ENCODE results near the gene GRIA4. TPM values are rescaled to one million over a fixed set of nuclear protein-coding genes. Genes with fewer than 3 reads are reported as not detected.

Gene GRIA4
- not detected for total RNA-seq
- not detected for polyA plus RNA-seq
- total RNA-seq: 0 reads per million in 6 experiments

DNA sequence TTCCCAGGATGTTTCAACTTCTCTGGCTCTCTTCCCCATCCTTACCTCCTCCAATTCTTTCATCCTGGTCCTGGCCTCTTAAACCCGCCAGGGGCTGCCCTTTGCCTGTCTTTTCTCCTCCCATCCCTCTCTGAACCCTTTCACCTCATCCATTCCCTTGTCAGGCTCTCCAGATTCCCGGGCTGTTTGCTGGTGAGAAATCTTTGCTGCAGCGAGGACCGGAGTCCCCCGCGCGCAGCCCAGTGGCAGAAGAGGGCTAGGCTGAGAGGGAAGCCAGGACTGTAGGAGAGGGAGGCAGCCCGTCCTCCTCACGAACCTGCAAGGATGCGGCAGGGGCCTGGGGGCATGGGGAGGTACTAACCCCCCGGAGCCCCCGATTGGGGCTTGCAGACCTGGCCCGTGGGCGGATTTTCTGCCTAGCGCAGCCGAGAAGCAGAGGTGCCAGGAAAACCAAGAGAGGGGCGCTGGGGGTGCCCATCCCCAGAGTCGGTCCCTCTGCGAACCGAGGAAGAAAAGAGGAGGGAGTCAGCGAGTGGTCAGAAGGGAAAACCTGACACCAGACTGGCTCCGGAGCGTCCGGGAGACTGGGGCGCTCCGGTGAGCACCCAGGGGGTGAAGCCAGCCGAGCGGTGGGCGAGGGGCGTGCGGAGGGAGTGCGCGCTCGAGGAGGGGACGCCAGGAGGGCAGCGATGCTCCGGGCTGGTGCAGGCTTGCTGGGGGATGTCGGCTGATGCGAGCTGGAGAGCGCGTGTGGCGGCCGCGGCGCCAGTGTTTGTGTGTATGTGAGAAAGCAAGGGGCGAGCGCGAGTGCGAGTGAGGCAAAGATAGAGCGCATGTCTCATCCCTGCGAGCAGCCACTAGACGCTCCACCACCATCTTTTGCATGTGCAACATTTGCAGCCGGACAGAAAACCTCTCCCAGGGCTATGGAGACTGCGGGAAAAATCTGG lies at the start of gene GRIA4:
Gene GRIA4 (plus strand): TSS at position 242 of the 950 bp plus-strand sequence. CDS start 925 bp downstream, outside the sequence.
- no peaks in the 10 kb centered on the region for H3K36me3 Mint-ChIP-seq
- POLR2A ChIA-PET: interaction anchor here (0.7 kb wide), 1 partner anchor 159 kb away, joined by 5 read pairs; no protein-coding TSS in a partner anchor
- peaks cover 0 to 11% (median 2%) of the 10 kb centered on the region in 9 donors for H3K9me3 Mint-ChIP-seq
- peaks cover 5 to 23% (median 18%) of the 10 kb centered on the region in 4 donors for H3K4me1 Mint-ChIP-seq
- DNase-seq (no peak), ATAC-seq (peak in 1 of 2 donors; percentile 38)
- peak within 1 kb of the TSS in 1 of 10 donors; percentile 11 for H3K27ac Mint-ChIP-seq
- peaks cover 13 to 63% (median 35%) of the 10 kb centered on the region in 5 donors for H3K27me3 Mint-ChIP-seq
- H3K4me3 Mint-ChIP-seq: peak within 1 kb of the TSS; percentile 8 to 69 (median 50)

GRCh38 chr11:105573091-105573490 lies 36.8 kb upstream of the GRIA4 start:
- no peak overlapping the region for H3K4me3 Mint-ChIP-seq
- POLR2A ChIA-PET: no interaction called here
- no peak overlapping the region for H3K27ac Mint-ChIP-seq
- H3K36me3 Mint-ChIP-seq: no peaks in the 10 kb centered on the region
- no peaks in the 10 kb centered on the region for H3K27me3 Mint-ChIP-seq
- H3K9me3 Mint-ChIP-seq: no peaks in the 10 kb centered on the region
- H3K4me1 Mint-ChIP-seq: no peaks in the 10 kb centered on the region
- DNase-seq (no peak), ATAC-seq (no peak)

- Mint-ChIP-seq H3K4me3 (no peak overlapping the region), H3K4me1 (no peaks in the 10 kb centered on the region), H3K9me3 (no peaks in the 10 kb centered on the region), H3K27me3 (no peaks in the 10 kb centered on the region), H3K27ac (no peak overlapping the region), H3K36me3 (no peaks in the 10 kb centered on the region)
- POLR2A ChIA-PET: no interaction called here
- no peak for ATAC-seq
- no peak for DNase-seq
Measured at GRCh38 chr11:105574974-105575373, 34.9 kb upstream of the GRIA4 start.

DNA sequence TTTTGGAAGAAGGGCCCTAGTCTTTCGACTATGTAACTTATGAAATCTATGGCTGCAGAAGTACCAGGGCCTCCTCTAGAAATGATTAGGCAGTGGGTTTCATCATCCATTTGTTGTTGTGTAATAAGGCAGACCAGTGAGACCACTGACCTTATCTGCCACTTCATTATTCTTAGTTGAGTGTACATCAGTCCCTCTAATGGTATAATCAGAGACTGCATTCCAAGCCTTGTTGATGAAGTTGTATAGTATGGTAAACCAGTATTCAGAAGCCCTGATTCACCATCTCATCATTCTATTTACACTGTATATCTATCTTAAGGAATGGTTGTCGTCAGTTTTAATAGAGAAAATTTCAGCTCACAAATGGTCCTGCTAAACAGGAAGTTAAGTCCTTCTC lies 32.2 kb upstream of the GRIA4 start:
- Mint-ChIP-seq H3K4me3 (no peak overlapping the region), H3K27ac (no peak overlapping the region), H3K9me3 (peaks cover 0 to 2% (median 0%) of the 10 kb centered on the region in 9 donors), H3K36me3 (no peaks in the 10 kb centered on the region), H3K4me1 (no peaks in the 10 kb centered on the region), H3K27me3 (no peaks in the 10 kb centered on the region)
- POLR2A ChIA-PET: no interaction called here
- DNase-seq: no peak
- ATAC-seq: no peak

DNA sequence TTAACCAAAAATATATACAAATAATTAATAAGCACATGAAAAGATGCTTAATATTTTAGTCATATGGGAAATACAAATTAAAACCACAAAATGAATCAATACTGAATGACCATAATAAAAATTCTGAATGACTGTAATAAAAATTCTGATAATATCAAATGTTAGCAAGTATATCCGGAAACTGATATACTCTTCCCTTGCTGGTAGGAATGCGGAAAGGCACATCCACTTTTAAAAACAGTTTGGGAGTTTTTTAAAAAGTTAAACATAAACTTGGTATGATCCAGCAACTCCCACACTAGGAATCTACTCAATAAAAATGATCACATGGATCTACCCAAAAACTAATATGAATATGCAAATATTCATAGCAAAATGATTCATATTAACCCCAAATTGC lies 30.8 kb upstream of the GRIA4 start:
- Mint-ChIP-seq H3K4me1 (no peaks in the 10 kb centered on the region), H3K27ac (no peak overlapping the region), H3K36me3 (no peaks in the 10 kb centered on the region), H3K4me3 (no peak overlapping the region), H3K27me3 (no peaks in the 10 kb centered on the region), H3K9me3 (peaks cover 0 to 2% (median 0%) of the 10 kb centered on the region in 9 donors)
- ATAC-seq (no peak), DNase-seq (no peak)
- POLR2A ChIA-PET: no interaction called here

DNA sequence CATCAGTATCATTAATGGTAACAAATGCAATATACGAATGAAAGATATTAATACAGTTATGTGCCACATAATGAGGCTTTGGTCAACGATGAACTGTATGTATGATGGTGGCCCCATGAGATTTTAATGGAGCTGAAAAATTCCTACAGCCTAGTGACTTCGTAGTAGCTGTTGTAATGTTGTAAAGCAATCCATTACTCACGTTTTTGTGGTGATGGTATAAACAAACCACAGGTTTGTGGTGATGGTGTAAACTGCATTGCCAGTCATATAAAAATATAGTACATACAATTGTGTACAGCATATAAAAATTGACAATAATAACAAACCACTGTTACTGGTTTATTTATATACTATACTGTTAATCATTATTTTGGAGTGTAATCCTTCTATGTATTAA lies 27.4 kb upstream of the GRIA4 start:
- Mint-ChIP-seq H3K9me3 (peaks cover 0 to 2% (median 0%) of the 10 kb centered on the region in 9 donors), H3K4me3 (no peak overlapping the region), H3K36me3 (no peaks in the 10 kb centered on the region), H3K4me1 (no peaks in the 10 kb centered on the region), H3K27me3 (no peaks in the 10 kb centered on the region), H3K27ac (no peak overlapping the region)
- no peak for DNase-seq
- ATAC-seq: no peak
- POLR2A ChIA-PET: no interaction called here

DNA sequence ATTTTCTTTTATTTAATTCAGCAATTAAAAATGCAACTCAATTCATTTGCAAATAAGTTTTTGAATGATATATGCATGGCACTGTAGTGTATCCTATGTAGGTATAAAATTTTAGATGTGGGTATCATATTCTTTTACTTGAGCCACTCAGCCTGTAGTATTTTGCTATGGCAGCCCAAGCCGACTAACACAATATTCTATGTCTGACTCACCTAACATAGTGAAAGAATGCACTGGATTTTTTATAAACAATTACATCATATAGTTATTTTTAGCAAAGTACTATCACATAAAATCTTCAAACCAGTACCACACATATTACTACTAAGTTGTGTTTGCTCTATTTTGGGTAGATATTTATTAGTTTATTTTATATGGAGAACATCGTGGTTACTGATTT lies 21.9 kb upstream of the GRIA4 start:
- Mint-ChIP-seq H3K27ac (no peak overlapping the region), H3K36me3 (no peaks in the 10 kb centered on the region), H3K4me1 (no peaks in the 10 kb centered on the region), H3K9me3 (no peaks in the 10 kb centered on the region), H3K27me3 (no peaks in the 10 kb centered on the region), H3K4me3 (no peak overlapping the region)
- DNase-seq (no peak), ATAC-seq (no peak)
- POLR2A ChIA-PET: no interaction called here

DNA sequence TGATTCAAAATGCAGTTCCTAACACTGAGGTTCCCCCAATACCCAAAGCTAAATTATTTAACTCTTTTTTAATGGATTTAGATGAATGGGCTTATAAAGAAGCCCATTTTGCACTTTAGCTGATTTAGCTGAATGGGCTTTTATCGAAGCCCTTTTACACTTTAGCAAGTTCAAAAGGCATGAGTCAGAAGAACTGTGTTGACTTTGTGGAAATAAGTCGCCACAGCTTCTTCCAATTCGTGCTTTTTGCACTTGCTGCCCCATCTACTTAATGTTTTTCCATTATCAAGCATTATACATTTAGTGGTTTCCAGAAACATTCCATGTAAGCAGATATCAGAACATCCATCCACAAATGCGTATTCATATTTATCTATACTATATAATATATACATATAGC lies 20.5 kb upstream of the GRIA4 start:
- H3K27ac Mint-ChIP-seq: no peak overlapping the region
- H3K36me3 Mint-ChIP-seq: no peaks in the 10 kb centered on the region
- POLR2A ChIA-PET: no interaction called here
- no peak overlapping the region for H3K4me3 Mint-ChIP-seq
- DNase-seq (no peak), ATAC-seq (no peak)
- H3K9me3 Mint-ChIP-seq: no peaks in the 10 kb centered on the region
- peaks cover 0 to 1% (median 0%) of the 10 kb centered on the region in 5 donors for H3K27me3 Mint-ChIP-seq
- no peaks in the 10 kb centered on the region for H3K4me1 Mint-ChIP-seq

- DNase-seq (no peak), ATAC-seq (no peak)
- H3K27ac Mint-ChIP-seq: no peak overlapping the region
- peaks cover 0 to 3% (median 0%) of the 10 kb centered on the region in 9 donors for H3K9me3 Mint-ChIP-seq
- H3K36me3 Mint-ChIP-seq: no peaks in the 10 kb centered on the region
- POLR2A ChIA-PET: no interaction called here
- H3K27me3 Mint-ChIP-seq: peaks cover 0 to 1% (median 0%) of the 10 kb centered on the region in 5 donors
- no peak overlapping the region for H3K4me3 Mint-ChIP-seq
- H3K4me1 Mint-ChIP-seq: no peaks in the 10 kb centered on the region
Measured at GRCh38 chr11:105592035-105592434, 17.8 kb upstream of the GRIA4 start.

DNA sequence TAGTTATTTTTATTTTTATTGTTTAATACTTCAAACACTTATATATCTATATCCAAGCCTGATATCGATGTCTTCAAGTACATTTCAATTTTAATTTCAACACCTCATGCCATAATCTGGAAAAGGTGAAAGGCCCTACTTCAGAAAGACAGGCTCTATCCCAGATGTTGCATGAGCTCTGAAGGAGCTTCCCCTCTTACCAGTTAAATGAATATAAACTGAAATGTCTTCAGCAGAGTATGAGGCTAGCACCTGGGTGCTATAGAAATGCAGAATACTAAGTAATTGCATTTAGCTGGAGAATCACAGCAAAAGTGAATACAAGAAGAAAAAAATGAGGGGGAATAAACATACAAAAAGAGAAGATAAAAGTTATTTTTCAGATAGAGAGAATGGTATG lies 11.5 kb upstream of the GRIA4 start:
- H3K27me3 Mint-ChIP-seq: peaks cover 0 to 4% (median 0%) of the 10 kb centered on the region in 5 donors
- H3K36me3 Mint-ChIP-seq: no peaks in the 10 kb centered on the region
- H3K4me3 Mint-ChIP-seq: no peak overlapping the region
- DNase-seq: no peak
- H3K4me1 Mint-ChIP-seq: no peaks in the 10 kb centered on the region
- POLR2A ChIA-PET: no interaction called here
- no peak for ATAC-seq
- no peak overlapping the region for H3K27ac Mint-ChIP-seq
- H3K9me3 Mint-ChIP-seq: peaks cover 0 to 3% (median 0%) of the 10 kb centered on the region in 9 donors

GRCh38 chr11:105603156-105603555 lies 6.7 kb upstream of the GRIA4 start:
- H3K27ac Mint-ChIP-seq: no peak overlapping the region
- DNase-seq (no peak), ATAC-seq (no peak)
- H3K27me3 Mint-ChIP-seq: peaks cover 5 to 31% (median 11%) of the 10 kb centered on the region in 5 donors
- peaks cover 0 to 11% (median 0%) of the 10 kb centered on the region in 9 donors for H3K9me3 Mint-ChIP-seq
- POLR2A ChIA-PET: no interaction called here
- no peak overlapping the region for H3K4me3 Mint-ChIP-seq
- no peaks in the 10 kb centered on the region for H3K4me1 Mint-ChIP-seq
- no peaks in the 10 kb centered on the region for H3K36me3 Mint-ChIP-seq

GRCh38 chr11:105609341-105609781 lies 512 bp upstream of the GRIA4 start:
- Mint-ChIP-seq H3K27ac (peak overlapping the region in 1 of 10 donors; percentile 11), H3K36me3 (no peaks in the 10 kb centered on the region), H3K4me1 (peaks cover 5 to 23% (median 18%) of the 10 kb centered on the region in 4 donors), H3K27me3 (peaks cover 18 to 70% (median 33%) of the 10 kb centered on the region in 5 donors), H3K4me3 (peak overlapping the region in 5 of 10 donors; percentile 8 to 63 (median 49)), H3K9me3 (peaks cover 0 to 11% (median 2%) of the 10 kb centered on the region in 9 donors)
- ATAC-seq (peak in 1 of 2 donors; percentile 34), DNase-seq (no peak)
- POLR2A ChIA-PET: no interaction called here

DNA sequence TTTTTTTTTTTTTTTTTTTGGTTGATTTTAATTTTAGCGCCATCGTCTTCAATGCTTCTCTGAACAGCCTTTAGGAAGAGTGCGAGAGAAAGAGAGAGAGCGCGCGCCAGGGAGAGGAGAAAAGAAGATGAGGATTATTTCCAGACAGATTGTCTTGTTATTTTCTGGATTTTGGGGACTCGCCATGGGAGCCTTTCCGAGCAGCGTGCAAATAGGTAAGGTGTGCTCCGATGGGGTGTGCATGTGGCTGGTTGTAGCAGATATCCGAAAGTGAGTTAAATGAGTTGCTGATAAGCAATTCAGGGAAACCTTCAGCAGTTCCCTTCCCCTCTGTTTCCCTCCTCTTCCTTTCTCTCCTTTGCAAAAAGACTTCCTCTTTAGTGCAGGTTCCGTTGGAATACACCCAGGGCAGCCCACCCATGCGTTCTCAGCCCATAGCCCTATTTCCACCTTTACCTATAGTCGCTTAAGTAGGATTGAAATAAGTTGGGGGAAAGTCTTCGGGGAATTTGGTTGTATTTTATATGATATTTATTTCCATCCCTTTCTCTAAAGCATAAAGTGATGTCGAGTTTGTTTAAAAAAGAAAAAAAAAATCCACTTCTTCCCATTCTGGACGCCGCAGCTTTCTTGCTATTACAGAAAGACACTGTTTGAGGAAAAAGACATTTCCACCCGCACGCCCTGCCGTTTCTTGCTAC lies 1.1 kb downstream of the GRIA4 start:
- H3K4me1 Mint-ChIP-seq: peaks cover 5 to 23% (median 18%) of the 10 kb centered on the region in 4 donors
- no peak for ATAC-seq
- H3K36me3 Mint-ChIP-seq: no peaks in the 10 kb centered on the region
- POLR2A ChIA-PET: interaction anchor here (0.7 kb wide), 1 partner anchor 160 kb away, joined by 5 read pairs; no protein-coding TSS in a partner anchor
- no peak for DNase-seq
- peak overlapping the region in 8 of 10 donors; percentile 8 to 54 (median 46) for H3K4me3 Mint-ChIP-seq
- peaks cover 0 to 3% (median 0%) of the 10 kb centered on the region in 9 donors for H3K9me3 Mint-ChIP-seq
- no peak overlapping the region for H3K27ac Mint-ChIP-seq
- H3K27me3 Mint-ChIP-seq: peaks cover 13 to 57% (median 31%) of the 10 kb centered on the region in 5 donors
